GM06990 (cell line): ENCODE results near the gene DMD.

ENCODE experiments used
- DNase-seq: peaks from one replicate; pipeline ENCODE4 v3.0.0-alpha.2; 2011; ENCODE audit not compliant: insufficient read length; ENCODE audit errors: extremely low read depth
- H3K27me3 ChIP-seq: replicated peaks from 2 replicates; pipeline ENCODE4 v1.6.0; 2011; ENCODE audit warnings: low read length; ENCODE audit not compliant: control insufficient read depth, insufficient read depth
- H3K36me3 ChIP-seq: 2 replicates; pipeline ENCODE4 v1.5.1; 2011; ENCODE audit warnings: low read length; ENCODE audit not compliant: control insufficient read depth, insufficient read depth
- H3K4me3 ChIP-seq: replicated peaks from 2 replicates; pipeline ENCODE4 v1.5.1; 2011; ENCODE audit warnings: low read depth, mild to moderate bottlenecking, control low read depth, low read length
- TF ChIP-seq, protein P1 (sequence below): IDR thresholded peaks from 2 replicates; pipeline ENCODE4 v1.5.1; 2011; ENCODE audit warnings: low read length, control low read depth, mild to moderate bottlenecking, inconsistent platforms; ENCODE audit not compliant: insufficient read depth, poor library complexity, severe bottlenecking

Gene DMD

DNA sequence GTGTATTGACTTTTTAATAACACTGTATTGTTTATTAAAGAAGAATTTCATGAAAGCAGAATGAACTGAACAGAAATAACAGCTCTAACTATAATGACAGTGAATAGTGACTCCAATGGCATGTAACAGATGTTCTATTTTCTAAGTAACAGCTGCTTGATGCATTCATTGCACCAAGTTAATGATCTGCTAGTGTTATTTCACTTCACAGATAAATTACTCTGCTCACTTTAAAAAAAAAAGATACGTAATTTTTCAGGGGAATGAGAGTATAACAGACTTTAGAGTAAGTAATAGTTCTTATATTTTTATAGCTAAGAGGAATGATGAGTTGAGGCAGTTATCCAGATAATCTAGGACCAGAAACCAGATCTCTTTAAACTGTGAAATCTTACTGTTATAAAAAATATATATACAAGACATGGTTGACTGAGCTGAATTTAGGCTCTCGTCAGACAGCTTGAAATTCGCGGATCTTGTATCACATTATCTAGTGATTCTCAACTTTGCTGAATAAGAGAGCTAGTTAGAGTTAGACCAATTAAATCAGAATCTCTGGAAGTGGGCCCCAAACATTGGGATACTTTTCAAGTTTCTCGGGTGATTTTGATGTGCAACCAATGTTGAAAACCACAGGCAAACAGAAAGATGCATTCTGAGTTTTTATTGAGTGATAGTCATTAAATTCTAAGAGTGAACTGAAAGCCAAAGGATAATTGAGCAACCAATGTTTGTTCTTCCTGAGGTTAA lies 840.7 kb downstream of the DMD start:
- DNase-seq: no peak
- no peaks in the 10 kb centered on the region for H3K36me3 ChIP-seq
- no peak overlapping the region for H3K4me3 ChIP-seq
- H3K27me3 ChIP-seq: no peaks in the 10 kb centered on the region
- TF ChIP-seq, protein P1, sequence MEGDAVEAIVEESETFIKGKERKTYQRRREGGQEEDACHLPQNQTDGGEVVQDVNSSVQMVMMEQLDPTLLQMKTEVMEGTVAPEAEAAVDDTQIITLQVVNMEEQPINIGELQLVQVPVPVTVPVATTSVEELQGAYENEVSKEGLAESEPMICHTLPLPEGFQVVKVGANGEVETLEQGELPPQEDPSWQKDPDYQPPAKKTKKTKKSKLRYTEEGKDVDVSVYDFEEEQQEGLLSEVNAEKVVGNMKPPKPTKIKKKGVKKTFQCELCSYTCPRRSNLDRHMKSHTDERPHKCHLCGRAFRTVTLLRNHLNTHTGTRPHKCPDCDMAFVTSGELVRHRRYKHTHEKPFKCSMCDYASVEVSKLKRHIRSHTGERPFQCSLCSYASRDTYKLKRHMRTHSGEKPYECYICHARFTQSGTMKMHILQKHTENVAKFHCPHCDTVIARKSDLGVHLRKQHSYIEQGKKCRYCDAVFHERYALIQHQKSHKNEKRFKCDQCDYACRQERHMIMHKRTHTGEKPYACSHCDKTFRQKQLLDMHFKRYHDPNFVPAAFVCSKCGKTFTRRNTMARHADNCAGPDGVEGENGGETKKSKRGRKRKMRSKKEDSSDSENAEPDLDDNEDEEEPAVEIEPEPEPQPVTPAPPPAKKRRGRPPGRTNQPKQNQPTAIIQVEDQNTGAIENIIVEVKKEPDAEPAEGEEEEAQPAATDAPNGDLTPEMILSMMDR: no peak

DNA sequence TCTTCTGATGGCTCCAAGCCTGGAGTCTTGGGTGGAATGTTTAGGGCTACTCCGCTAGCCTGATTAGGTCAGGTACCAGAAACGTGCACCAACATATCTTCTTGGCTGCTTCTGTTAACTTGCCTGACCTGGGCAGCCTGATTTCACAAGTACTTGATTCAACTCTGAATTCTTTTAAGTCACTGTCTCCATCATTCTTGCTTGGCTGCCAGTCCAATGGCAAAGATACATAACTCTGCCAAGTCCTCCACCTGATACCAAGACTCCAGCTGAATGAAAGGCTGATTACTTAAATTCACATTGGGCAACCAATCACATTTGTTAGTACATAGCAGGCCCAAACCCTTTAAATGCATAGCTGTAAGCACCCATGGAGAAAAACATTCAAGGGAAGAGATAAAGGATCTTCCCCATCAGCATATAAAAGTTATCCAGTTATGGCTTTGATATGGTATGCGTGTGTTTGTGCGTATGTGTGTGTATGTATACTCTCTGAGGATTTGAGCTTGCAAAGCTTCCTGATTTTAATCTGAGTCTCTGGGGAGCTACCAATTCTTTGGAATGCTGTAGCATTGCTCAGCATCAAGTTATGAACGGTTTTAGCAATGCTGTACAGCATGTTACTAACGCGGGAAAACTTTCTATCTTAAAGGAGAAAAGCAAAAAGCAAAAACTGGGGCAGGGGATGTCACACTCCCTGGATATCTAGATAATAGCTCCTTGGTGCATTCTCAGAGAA lies 917.2 kb downstream of the DMD start:
- no peaks in the 10 kb centered on the region for H3K27me3 ChIP-seq
- DNase-seq: no peak

DNA sequence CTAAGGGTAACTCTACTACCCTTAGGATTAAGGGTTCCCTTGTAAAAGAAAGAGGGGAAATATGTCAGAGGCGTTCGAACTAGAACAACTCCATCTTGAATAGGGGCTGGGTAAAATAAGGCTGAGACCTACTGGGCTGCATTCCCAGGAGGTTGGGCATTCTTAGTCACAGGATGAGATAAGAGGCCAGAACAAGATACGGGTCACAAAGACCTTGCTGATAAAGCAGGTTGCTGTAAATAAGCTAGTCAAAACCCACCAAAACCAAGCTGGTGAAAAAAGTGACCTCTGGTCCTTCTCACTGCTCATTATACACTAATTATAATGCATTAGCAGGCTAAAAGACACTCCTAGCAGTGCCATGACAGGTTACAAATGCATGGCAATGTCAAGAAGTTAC lies 922.0 kb downstream of the DMD start:
- H3K36me3 ChIP-seq: no peaks in the 10 kb centered on the region
- no peak for DNase-seq
- TF ChIP-seq, protein P1: no peak
- no peaks in the 10 kb centered on the region for H3K27me3 ChIP-seq
- H3K4me3 ChIP-seq: no peak overlapping the region

More for the DNA sequence above, 917.2 kb downstream of the DMD start:
- no peak overlapping the region for H3K4me3 ChIP-seq
- H3K36me3 ChIP-seq: no peaks in the 10 kb centered on the region
- TF ChIP-seq, protein P1: no peak

DNA sequence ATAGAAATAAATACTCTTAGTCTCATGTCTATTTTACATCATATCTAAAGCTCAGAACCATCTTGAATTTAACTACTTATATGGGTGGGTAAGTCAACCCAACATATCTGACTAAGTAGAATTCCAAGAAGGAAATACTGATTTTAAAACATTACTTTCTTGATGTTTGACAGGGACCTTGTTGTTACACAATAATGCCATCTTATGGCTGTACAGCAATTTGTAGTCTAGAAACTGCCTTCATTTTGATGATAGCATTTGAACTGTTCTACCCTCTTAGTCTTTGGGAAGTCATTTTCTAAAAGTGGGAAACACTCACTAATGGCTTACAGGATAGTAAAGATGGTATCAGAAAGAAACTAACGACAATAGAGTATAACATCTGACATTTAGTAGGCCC lies 929.5 kb downstream of the DMD start:
- TF ChIP-seq, protein P1: no peak
- DNase-seq: no peak
- no peaks in the 10 kb centered on the region for H3K36me3 ChIP-seq
- no peak overlapping the region for H3K4me3 ChIP-seq
- no peaks in the 10 kb centered on the region for H3K27me3 ChIP-seq

DNA sequence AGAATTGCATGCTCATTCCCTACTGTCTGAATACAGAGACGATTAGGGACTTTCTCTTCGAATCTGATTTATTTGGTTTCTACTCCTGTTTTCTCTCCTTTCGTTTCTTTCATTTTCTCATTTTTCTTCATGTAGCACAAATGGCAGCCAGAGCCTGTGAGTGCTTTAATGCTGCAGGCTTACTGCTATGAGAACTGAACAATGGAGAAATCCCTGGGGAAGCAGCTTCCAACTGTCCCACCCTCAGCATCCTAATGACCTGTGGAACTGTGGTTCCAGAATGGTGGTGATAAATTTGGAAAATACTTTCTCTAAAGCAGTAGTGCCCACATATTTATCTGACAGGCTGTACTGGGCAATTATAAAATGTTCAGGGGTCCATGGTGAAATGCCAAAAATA lies 930.4 kb downstream of the DMD start:
- no peak for DNase-seq
- H3K27me3 ChIP-seq: no peaks in the 10 kb centered on the region
- no peaks in the 10 kb centered on the region for H3K36me3 ChIP-seq
- no peak overlapping the region for H3K4me3 ChIP-seq
- TF ChIP-seq, protein P1: no peak

DNA sequence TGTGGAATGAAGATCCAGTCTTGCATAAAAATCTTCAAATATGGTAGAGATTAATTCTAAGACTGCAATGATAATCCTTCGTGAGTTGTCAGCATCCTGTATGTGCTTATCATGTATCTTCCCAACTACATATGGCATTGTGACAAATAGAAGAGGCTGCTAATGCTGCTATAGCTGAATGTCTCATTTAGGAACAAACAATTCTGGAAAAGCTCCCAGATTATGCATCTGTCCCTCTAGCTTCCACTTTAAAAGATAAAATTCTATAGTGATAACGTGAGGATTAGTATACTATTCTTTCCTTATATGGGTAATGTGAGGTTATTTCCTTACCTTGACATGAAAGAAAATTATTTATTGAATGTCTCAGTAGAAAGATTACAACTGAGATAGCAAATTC lies 930.9 kb downstream of the DMD start:
- Histone ChIP-seq H3K36me3 (no peaks in the 10 kb centered on the region), H3K27me3 (no peaks in the 10 kb centered on the region), H3K4me3 (no peak overlapping the region)
- no peak for DNase-seq
- TF ChIP-seq, protein P1: no peak
